ENCODE data around the gene NAV2. TPM values are rescaled to one million over a fixed set of nuclear protein-coding genes. Genes with fewer than 3 reads are reported as not detected.

Gene NAV2
- total and polyA plus RNA-seq, 3 donors from 2014 or later = 3.4 to 6.0 (median 3.9) TPM

GRCh38 chr11:19719960-19720359, 7.3 kb downstream of the NAV2 start:
- H3K36me3 ChIP-seq (ENCODE audit: low read depth, missing control alignments) = no peaks in the 10 kb centered on the region
- TF ChIP-seq CTCF (IDR thresholded peaks at IDR 0.05) = no peak
- no peak overlapping the region for H3K27ac ChIP-seq
- no peaks in the 10 kb centered on the region for H3K9me3 ChIP-seq
- 89 to 91% methylated on average over 1 of the region's 1 CpG for WGBS, 2 donors
- DNase-seq = no peak
- no peaks in the 10 kb centered on the region for H3K27me3 ChIP-seq
- peaks cover 3% of the 10 kb centered on the region for H3K4me1 ChIP-seq
- no peak overlapping the region for H3K4me3 ChIP-seq
- intact Hi-C loops (cut with DNase I; ENCODE audit: low total_unique reads) = no loop called here

GRCh38 chr11:19721176-19721575, 8.5 kb downstream of the NAV2 start:
- Histone ChIP-seq H3K9me3 (no peaks in the 10 kb centered on the region), H3K4me1 (no peaks in the 10 kb centered on the region), H3K4me3 (no peak overlapping the region), H3K36me3 (ENCODE audit: low read depth, missing control alignments) (no peaks in the 10 kb centered on the region), H3K27ac (no peak overlapping the region), H3K27me3 (no peaks in the 10 kb centered on the region)
- TF ChIP-seq CTCF (IDR thresholded peaks at IDR 0.05) = no peak
- TF ChIP-seq POLR2A (IDR thresholded peaks at IDR 0.05) = no peak
- intact Hi-C loops (cut with DNase I; ENCODE audit: low total_unique reads) = no loop called here
- 79 to 92% methylated on average over 2 of the region's 2 CpGs for WGBS, 2 donors
- no peak for DNase-seq

GRCh38 chr11:19722702-19723101, 10.1 kb downstream of the NAV2 start:
- no peak overlapping the region for H3K27ac ChIP-seq

GRCh38 chr11:19723572-19724342, 11.1 kb downstream of the NAV2 start:
- Histone ChIP-seq H3K36me3 (ENCODE audit: low read depth, missing control alignments) (no peaks in the 10 kb centered on the region), H3K9me3 (no peaks in the 10 kb centered on the region), H3K4me1 (no peaks in the 10 kb centered on the region), H3K27me3 (no peaks in the 10 kb centered on the region), H3K4me3 (no peak overlapping the region), H3K27ac (no peak overlapping the region)
- intact Hi-C loops (cut with DNase I; ENCODE audit: low total_unique reads) = no loop called here
- TF ChIP-seq CTCF (IDR thresholded peaks at IDR 0.05) (no peak), POLR2A (IDR thresholded peaks at IDR 0.05) (no peak)
- no peak for DNase-seq
- 61 to 86% methylated on average over 5 of the region's 5 CpGs for WGBS, 2 donors

More at GRCh38 chr11:19722702-19723101, 10.1 kb downstream of the NAV2 start:
- no peaks in the 10 kb centered on the region for H3K27me3 ChIP-seq
- no peaks in the 10 kb centered on the region for H3K4me1 ChIP-seq
- no peak for DNase-seq
- no peaks in the 10 kb centered on the region for H3K9me3 ChIP-seq
- no peak for TF ChIP-seq POLR2A (IDR thresholded peaks at IDR 0.05)
- no peak for TF ChIP-seq CTCF (IDR thresholded peaks at IDR 0.05)
- H3K4me3 ChIP-seq = no peak overlapping the region
- no peaks in the 10 kb centered on the region for H3K36me3 ChIP-seq (ENCODE audit: low read depth, missing control alignments)
- intact Hi-C loops (cut with DNase I; ENCODE audit: low total_unique reads) = no loop called here
- WGBS, 2 donors = 76 to 80% methylated on average over 5 of the region's 5 CpGs

- 92 to 98% methylated on average over 2 of the region's 2 CpGs for WGBS, 2 donors
- Histone ChIP-seq H3K4me3 (no peak overlapping the region), H3K27me3 (no peaks in the 10 kb centered on the region), H3K27ac (no peak overlapping the region), H3K36me3 (ENCODE audit: low read depth, missing control alignments) (no peaks in the 10 kb centered on the region), H3K9me3 (no peaks in the 10 kb centered on the region), H3K4me1 (no peaks in the 10 kb centered on the region)
- intact Hi-C loops (cut with DNase I; ENCODE audit: low total_unique reads) = no loop called here
- TF ChIP-seq CTCF (IDR thresholded peaks at IDR 0.05) = no peak
- TF ChIP-seq POLR2A (IDR thresholded peaks at IDR 0.05) = no peak
- DNase-seq = no peak
These were observed 12.1 kb downstream of the NAV2 start for GRCh38 chr11:19724765-19725164.

Data from testis (tissue), 3 donors.